Measurements from ENCODE around the gene PDE8B. TPM values are rescaled to one million over a fixed set of nuclear protein-coding genes. Genes with fewer than 3 reads are reported as not detected.

The PDE8B gene
- polyA plus RNA-seq, 1 of the 3 experiments (the other 2 are of a cell fraction): not detected

DNA sequence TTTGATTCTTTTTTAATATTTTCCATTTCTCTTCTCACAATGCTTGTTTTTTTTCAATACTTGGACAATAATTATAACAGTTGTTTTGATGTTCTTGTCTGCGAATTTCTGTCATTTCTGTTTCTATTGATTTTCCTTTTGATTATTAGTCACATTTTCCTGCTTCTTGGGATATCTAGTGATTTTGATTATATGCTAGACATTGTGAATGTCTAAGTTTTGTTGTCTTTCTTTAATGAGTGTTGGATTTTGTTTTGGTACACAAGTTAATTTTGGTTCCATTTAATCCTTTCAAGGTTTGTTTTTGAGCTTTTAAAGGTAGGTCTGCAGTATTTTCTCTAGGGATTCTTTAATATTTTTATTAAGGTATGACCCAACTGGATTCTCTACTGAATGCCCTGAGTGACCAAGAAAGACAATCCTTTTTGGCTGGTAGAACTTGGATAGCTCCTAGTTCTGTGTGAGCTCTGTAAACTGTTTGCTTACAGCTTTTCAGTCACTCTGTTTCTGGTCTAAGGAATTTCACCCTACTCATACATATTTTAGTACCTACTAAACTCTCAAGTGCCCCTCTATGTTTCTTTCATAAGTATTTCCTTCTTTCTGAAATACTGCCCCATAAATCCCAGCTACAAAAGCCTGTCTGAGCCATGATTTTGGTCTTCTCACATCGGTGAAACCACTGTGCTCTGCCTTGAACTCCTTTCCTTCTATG is 12.5 kb upstream of the PDE8B start:
- Histone ChIP-seq H3K9me3 (0 out of 2 replicates have a peak, but pooled peaks cover 5% of the 10 kb centered on the region), H3F3A (replicated peaks; ENCODE audit: insufficient read depth) (no peaks in the 10 kb centered on the region), H3K27ac (ENCODE audit: low read depth in 2 of 2, low read length in 1 of 2) (no peak overlapping the region), H3K4me2 (no peak overlapping the region), H3K9ac (no peak overlapping the region), H3K27me3 (ENCODE audit: insufficient read depth) (no peaks in the 10 kb centered on the region), H3K36me3 (replicated peaks in 1 of 2; ENCODE audit: control insufficient read depth in 1 of 2, insufficient read depth in 2 of 2, low read length in 1 of 2) (no peaks in the 10 kb centered on the region), H2AFZ (ENCODE audit: low read depth) (no peak overlapping the region), H3K79me2 (ENCODE audit: insufficient read depth) (no peaks in the 10 kb centered on the region), H3K4me3 (ENCODE audit: low read depth in 2 of 2, low read length in 1 of 2) (no peak overlapping the region), H3K4me1 (ENCODE audit: control insufficient read depth in 1 of 2, insufficient read depth in 2 of 2, low read depth in 1 of 2, low read length in 1 of 2) (no peaks in the 10 kb centered on the region), H3K9me2 (no peaks in the 10 kb centered on the region), H4K20me1 (ENCODE audit: insufficient read depth) (no peaks in the 10 kb centered on the region)
- no peak for DNase-seq
- ChIA-PET CTCF (interaction anchor here (0.7 to 1.5 kb wide), 2 partner anchors 31 to 69 kb away, joined by 3 read pairs; no protein-coding TSS in a partner anchor), POLR2A (no interaction called here)
- WGBS (ENCODE audit: low lambda C conversion rate): 14% methylated on average over 2 of the region's 2 CpGs
- TF ChIP-seq TCF12 (IDR thresholded peaks at IDR 0.05): no peak
- TF ChIP-seq RCOR1 (IDR thresholded peaks at IDR 0.05; ENCODE audit: low read length): no peak
- TF ChIP-seq SIN3A (IDR thresholded peaks at IDR 0.05; ENCODE audit: borderline replicate concordance, low read depth, low read length): no peak
- TF ChIP-seq, protein P1, sequence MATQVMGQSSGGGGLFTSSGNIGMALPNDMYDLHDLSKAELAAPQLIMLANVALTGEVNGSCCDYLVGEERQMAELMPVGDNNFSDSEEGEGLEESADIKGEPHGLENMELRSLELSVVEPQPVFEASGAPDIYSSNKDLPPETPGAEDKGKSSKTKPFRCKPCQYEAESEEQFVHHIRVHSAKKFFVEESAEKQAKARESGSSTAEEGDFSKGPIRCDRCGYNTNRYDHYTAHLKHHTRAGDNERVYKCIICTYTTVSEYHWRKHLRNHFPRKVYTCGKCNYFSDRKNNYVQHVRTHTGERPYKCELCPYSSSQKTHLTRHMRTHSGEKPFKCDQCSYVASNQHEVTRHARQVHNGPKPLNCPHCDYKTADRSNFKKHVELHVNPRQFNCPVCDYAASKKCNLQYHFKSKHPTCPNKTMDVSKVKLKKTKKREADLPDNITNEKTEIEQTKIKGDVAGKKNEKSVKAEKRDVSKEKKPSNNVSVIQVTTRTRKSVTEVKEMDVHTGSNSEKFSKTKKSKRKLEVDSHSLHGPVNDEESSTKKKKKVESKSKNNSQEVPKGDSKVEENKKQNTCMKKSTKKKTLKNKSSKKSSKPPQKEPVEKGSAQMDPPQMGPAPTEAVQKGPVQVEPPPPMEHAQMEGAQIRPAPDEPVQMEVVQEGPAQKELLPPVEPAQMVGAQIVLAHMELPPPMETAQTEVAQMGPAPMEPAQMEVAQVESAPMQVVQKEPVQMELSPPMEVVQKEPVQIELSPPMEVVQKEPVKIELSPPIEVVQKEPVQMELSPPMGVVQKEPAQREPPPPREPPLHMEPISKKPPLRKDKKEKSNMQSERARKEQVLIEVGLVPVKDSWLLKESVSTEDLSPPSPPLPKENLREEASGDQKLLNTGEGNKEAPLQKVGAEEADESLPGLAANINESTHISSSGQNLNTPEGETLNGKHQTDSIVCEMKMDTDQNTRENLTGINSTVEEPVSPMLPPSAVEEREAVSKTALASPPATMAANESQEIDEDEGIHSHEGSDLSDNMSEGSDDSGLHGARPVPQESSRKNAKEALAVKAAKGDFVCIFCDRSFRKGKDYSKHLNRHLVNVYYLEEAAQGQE (IDR thresholded peaks at IDR 0.05; ENCODE audit: low read depth, low read length): no peak

DNA sequence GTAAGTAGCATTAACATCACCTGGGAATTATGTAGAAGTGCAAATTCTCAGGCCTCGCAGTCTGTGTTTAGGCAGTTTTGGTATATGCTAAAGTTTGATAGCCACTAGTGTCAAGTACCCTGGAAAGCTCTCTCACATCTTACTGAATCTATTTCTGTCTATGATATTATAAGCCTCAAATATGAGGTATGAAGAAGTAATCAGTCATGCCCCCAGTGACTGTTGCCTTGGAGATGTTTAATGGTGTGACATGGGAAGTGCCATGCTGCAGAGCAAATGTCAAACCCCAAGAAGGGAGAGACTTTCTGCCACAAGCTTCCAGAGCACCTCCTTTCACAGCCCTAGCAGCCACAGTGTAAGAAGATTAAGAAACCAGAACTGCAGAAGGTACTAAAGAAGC is 9.8 kb upstream of the PDE8B start:
- no peak overlapping the region for H3K27ac ChIP-seq (ENCODE audit: low read depth in 2 of 2, low read length in 1 of 2)
- TF ChIP-seq CHD2 (IDR thresholded peaks at IDR 0.05; ENCODE audit: low read length, partially characterized antibody) (no peak), TEAD4 (IDR thresholded peaks at IDR 0.05; ENCODE audit: borderline replicate concordance, insufficient read depth) (no peak)
- DNase-seq: no peak
- CTCF ChIA-PET: no interaction called here
- no peak overlapping the region for H2AFZ ChIP-seq (ENCODE audit: low read depth)
- POLR2A ChIA-PET: no interaction called here
- H4K20me1 ChIP-seq (ENCODE audit: insufficient read depth): no peaks in the 10 kb centered on the region
- H3K9ac ChIP-seq: no peak overlapping the region
- H3K4me3 ChIP-seq (ENCODE audit: low read depth in 2 of 2, low read length in 1 of 2): no peak overlapping the region
- no peaks in the 10 kb centered on the region for H3K9me2 ChIP-seq
- H3K4me2 ChIP-seq: no peak overlapping the region
- H3K36me3 ChIP-seq (replicated peaks in 1 of 2; ENCODE audit: control insufficient read depth in 1 of 2, insufficient read depth in 2 of 2, low read length in 1 of 2): no peaks in the 10 kb centered on the region
- no peaks in the 10 kb centered on the region for H3K27me3 ChIP-seq (ENCODE audit: insufficient read depth)
- H3K4me1 ChIP-seq (ENCODE audit: control insufficient read depth in 1 of 2, insufficient read depth in 2 of 2, low read depth in 1 of 2, low read length in 1 of 2): no peaks in the 10 kb centered on the region
- no peaks in the 10 kb centered on the region for H3F3A ChIP-seq (replicated peaks; ENCODE audit: insufficient read depth)
- H3K79me2 ChIP-seq (ENCODE audit: insufficient read depth): no peaks in the 10 kb centered on the region
- H3K9me3 ChIP-seq: 0 out of 2 replicates have a peak, but pooled peaks cover 5% of the 10 kb centered on the region
- WGBS (ENCODE audit: low lambda C conversion rate): 52% methylated on average over 1 of the region's 1 CpG

DNA sequence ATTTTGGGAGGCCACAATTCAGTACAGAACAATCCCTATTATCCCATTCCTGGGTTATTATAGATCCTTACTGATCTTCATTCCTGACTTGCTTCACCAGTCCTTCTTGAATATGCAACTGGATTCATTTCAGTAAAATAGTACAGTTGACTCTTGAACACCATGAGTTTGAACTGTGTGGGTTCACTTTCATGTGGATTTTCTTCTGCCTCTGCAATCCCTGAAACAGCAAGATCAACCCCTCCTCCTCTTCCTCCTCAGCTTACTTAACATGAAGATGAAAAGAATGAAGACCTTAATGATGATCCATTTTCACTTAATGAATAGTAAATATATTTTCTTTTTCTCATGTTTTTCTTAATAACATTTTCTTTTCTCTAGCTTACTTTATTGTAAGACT is 8.3 kb upstream of the PDE8B start:
- H2AFZ ChIP-seq (ENCODE audit: low read depth): no peak overlapping the region
- H3K27me3 ChIP-seq (ENCODE audit: insufficient read depth): no peaks in the 10 kb centered on the region
- H3K9me2 ChIP-seq: no peaks in the 10 kb centered on the region
- H3K9me3 ChIP-seq: 0 out of 2 replicates have a peak, but pooled peaks cover 5% of the 10 kb centered on the region
- ChIA-PET CTCF (no interaction called here), POLR2A (no interaction called here)
- H3K9ac ChIP-seq: no peak overlapping the region
- no peak for TF ChIP-seq YY1 (IDR thresholded peaks at IDR 0.05; ENCODE audit: low read depth)
- no peak for TF ChIP-seq MXI1 (IDR thresholded peaks at IDR 0.05; ENCODE audit: low read depth, low read length)
- no peak for TF ChIP-seq NFIC (IDR thresholded peaks at IDR 0.05; ENCODE audit: borderline replicate concordance)
- TF ChIP-seq POLR2AphosphoS5 (IDR thresholded peaks at IDR 0.05; ENCODE audit: low read depth, low read length): no peak
- no peak for TF ChIP-seq TAF1 (IDR thresholded peaks at IDR 0.05; ENCODE audit: borderline replicate concordance, low read depth, low read length)
- no peaks in the 10 kb centered on the region for H4K20me1 ChIP-seq (ENCODE audit: insufficient read depth)
- H3K4me2 ChIP-seq: no peak overlapping the region
- DNase-seq: no peak
- H3K36me3 ChIP-seq (replicated peaks in 1 of 2; ENCODE audit: control insufficient read depth in 1 of 2, insufficient read depth in 2 of 2, low read length in 1 of 2): no peaks in the 10 kb centered on the region
- no peaks in the 10 kb centered on the region for H3K4me1 ChIP-seq (ENCODE audit: control insufficient read depth in 1 of 2, insufficient read depth in 2 of 2, low read depth in 1 of 2, low read length in 1 of 2)
- H3F3A ChIP-seq (replicated peaks; ENCODE audit: insufficient read depth): no peaks in the 10 kb centered on the region
- H3K79me2 ChIP-seq (ENCODE audit: insufficient read depth): no peaks in the 10 kb centered on the region
- H3K27ac ChIP-seq (ENCODE audit: low read depth in 2 of 2, low read length in 1 of 2): no peak overlapping the region
- no peak overlapping the region for H3K4me3 ChIP-seq (ENCODE audit: low read depth in 2 of 2, low read length in 1 of 2)

Data from SK-N-SH (cell line).